C4-2B (cell line): ENCODE results near the gene ASH1L.

ENCODE experiments used
- ZFX ChIP-seq: fragments of 450-650 bp; IDR thresholded peaks from 2 replicates; pipeline ENCODE4 v1.6.1; 2017
- TF ChIP-seq, protein P1 (sequence below): fragments of 450-650 bp; conservative IDR thresholded peaks from 2 replicates; pipeline ENCODE4 v1.5.1; 2017; ENCODE audit warnings: mild to moderate bottlenecking

DNA sequence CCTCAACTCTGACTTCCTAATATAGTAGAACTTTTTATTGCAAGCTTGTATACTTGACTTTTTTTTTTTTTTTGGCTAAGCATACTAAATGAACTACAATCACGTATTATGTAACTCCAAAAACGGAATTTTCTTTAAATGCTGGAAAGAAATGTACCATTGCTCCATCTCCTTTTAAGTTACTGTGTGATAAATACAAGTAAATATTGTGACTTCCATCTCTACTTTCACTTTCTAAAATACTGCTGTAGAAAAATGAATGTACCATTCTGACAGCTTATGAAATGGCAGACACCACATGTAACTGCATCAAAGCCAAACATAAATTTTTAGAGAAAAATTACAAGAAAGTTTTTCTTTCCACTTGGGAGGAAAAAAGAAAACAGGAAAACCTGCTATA lies 54.7 kb downstream of the ASH1L start:
- TF ChIP-seq, protein P1, sequence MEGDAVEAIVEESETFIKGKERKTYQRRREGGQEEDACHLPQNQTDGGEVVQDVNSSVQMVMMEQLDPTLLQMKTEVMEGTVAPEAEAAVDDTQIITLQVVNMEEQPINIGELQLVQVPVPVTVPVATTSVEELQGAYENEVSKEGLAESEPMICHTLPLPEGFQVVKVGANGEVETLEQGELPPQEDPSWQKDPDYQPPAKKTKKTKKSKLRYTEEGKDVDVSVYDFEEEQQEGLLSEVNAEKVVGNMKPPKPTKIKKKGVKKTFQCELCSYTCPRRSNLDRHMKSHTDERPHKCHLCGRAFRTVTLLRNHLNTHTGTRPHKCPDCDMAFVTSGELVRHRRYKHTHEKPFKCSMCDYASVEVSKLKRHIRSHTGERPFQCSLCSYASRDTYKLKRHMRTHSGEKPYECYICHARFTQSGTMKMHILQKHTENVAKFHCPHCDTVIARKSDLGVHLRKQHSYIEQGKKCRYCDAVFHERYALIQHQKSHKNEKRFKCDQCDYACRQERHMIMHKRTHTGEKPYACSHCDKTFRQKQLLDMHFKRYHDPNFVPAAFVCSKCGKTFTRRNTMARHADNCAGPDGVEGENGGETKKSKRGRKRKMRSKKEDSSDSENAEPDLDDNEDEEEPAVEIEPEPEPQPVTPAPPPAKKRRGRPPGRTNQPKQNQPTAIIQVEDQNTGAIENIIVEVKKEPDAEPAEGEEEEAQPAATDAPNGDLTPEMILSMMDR, result no peak
- no peak for TF ChIP-seq ZFX
